Osteoblast (primary cell): ENCODE results near the gene FCRL6. TPM values are rescaled to one million over a fixed set of nuclear protein-coding genes. Genes with fewer than 3 reads are reported as not detected.
A peak's percentile ranks its signal among the peaks of the same experiment; 100 is the strongest.

ENCODE experiments used
- DNase-seq: peaks from one replicate; pipeline ENCODE4 v3.0.0; 2011; ENCODE audit warnings: low spot score, mixed read lengths; ENCODE audit not compliant: insufficient read length; ENCODE audit errors: missing footprints
- H2AFZ ChIP-seq: 2 replicates; pipeline ENCODE4 v1.6.0; 2011; ENCODE audit warnings: mild to moderate bottlenecking, low read length
- H3K27ac ChIP-seq: 2 replicates; pipeline ENCODE4 v1.5.1; 2011; ENCODE audit warnings: mild to moderate bottlenecking, low read depth, low read length, moderate library complexity
- H3K27me3 ChIP-seq: 2 replicates; pipeline ENCODE4 v1.6.0; 2012; ENCODE audit warnings: mild to moderate bottlenecking, control low read depth, inconsistent platforms, low read length, moderate library complexity; ENCODE audit not compliant: insufficient read depth
- H3K36me3 ChIP-seq: 2 replicates; pipeline ENCODE4 v1.5.1; 2011; ENCODE audit warnings: mild to moderate bottlenecking, low read length, control low read depth, moderate library complexity; ENCODE audit not compliant: insufficient read depth
- H3K4me1 ChIP-seq: 2 replicates; pipeline ENCODE4 v1.5.1; 2011; ENCODE audit warnings: mild to moderate bottlenecking, low read length, control low read depth, moderate library complexity; ENCODE audit not compliant: insufficient read depth
- H3K4me2 ChIP-seq: 2 replicates; pipeline ENCODE4 v1.6.0; 2011; ENCODE audit warnings: mild to moderate bottlenecking, low read length; ENCODE audit not compliant: insufficient read depth
- H3K4me3 ChIP-seq: fragments of 200-600 bp; sonication (generic); 3 replicates; pipeline ENCODE4 v1.5.1; 2012; ENCODE audit warnings: mild to moderate bottlenecking, low read length, inconsistent platforms; ENCODE audit not compliant: insufficient read depth
- H3K79me2 ChIP-seq: 2 replicates; pipeline ENCODE4 v1.6.0; 2012; ENCODE audit warnings: mild to moderate bottlenecking, low read length, control low read depth, inconsistent platforms; ENCODE audit not compliant: insufficient read depth
- H3K9me3 ChIP-seq: 2 replicates; pipeline ENCODE4 v1.5.1; 2011; ENCODE audit warnings: low read depth, low read length, control low read depth
- H4K20me1 ChIP-seq: 2 replicates; pipeline ENCODE4 v1.6.0; 2012; ENCODE audit warnings: mild to moderate bottlenecking, low read length, control low read depth; ENCODE audit not compliant: insufficient read depth
- total RNA-seq: library from RNA; depleted of rRNA; stranded (reverse); fragments of >200 nt; gene quantifications from 2 replicates; pipeline ENCODE4 v1.2.3, GENCODE V29; 2012
- TF ChIP-seq, protein P1 (sequence below): IDR thresholded peaks from 2 replicates; pipeline ENCODE4 v1.5.1; 2011; ENCODE audit warnings: mild to moderate bottlenecking, low read depth, low read length, moderate library complexity; ENCODE audit errors: extremely low read depth

The FCRL6 gene
- total RNA-seq, 1 donor = not detected

DNA sequence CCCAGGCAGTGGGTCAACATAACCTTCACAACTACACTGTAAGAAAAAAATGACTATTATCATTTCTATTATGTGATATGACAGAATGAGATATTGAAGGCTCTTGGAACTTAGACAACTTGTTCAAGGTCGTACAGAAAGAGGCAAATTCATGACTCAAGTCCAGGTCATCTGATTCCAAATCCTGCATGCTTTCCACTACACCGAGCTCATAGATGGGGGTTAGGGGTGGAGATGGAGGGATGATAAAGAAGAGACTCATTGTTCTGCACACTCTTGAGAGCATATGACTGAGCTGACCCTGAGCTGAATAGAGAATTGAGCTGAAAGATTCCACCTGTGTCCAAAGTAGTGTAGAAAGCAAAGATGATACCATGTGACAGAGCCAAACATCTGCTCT is 2.8 kb downstream of the FCRL6 start:
- Histone ChIP-seq H3K27ac (no peak overlapping the region), H3K4me1 (peaks cover 2% of the 10 kb centered on the region), H3K4me2 (no peak overlapping the region), H3K9me3 (no peaks in the 10 kb centered on the region), H3K27me3 (no peaks in the 10 kb centered on the region), H3K36me3 (no peaks in the 10 kb centered on the region), H2AFZ (no peak overlapping the region), H4K20me1 (no peaks in the 10 kb centered on the region), H3K79me2 (no peaks in the 10 kb centered on the region), H3K4me3 (no peak overlapping the region)
- peak; percentile 58 for DNase-seq
- TF ChIP-seq, protein P1, sequence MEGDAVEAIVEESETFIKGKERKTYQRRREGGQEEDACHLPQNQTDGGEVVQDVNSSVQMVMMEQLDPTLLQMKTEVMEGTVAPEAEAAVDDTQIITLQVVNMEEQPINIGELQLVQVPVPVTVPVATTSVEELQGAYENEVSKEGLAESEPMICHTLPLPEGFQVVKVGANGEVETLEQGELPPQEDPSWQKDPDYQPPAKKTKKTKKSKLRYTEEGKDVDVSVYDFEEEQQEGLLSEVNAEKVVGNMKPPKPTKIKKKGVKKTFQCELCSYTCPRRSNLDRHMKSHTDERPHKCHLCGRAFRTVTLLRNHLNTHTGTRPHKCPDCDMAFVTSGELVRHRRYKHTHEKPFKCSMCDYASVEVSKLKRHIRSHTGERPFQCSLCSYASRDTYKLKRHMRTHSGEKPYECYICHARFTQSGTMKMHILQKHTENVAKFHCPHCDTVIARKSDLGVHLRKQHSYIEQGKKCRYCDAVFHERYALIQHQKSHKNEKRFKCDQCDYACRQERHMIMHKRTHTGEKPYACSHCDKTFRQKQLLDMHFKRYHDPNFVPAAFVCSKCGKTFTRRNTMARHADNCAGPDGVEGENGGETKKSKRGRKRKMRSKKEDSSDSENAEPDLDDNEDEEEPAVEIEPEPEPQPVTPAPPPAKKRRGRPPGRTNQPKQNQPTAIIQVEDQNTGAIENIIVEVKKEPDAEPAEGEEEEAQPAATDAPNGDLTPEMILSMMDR = no peak

DNA sequence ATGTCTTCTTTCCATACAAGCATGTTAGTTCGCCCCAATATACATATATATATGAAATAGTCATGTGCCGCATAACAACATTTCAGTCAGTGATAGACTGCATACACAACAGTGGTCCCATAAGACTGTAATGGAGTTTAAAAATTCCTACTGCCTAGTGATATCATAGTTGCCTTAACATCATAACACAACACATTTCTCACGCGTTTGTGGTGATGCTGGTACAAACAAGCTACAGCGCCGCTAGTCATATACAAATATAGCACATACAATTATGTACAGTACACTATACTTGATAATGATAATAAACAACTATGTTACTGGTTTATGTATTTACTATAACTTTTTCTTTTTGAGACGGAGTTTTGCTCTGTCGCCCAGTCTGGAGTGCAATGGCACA is 13.8 kb downstream of the FCRL6 start:
- H3K4me1 ChIP-seq = no peaks in the 10 kb centered on the region
- DNase-seq = no peak
- H3K4me2 ChIP-seq = no peak overlapping the region
- no peaks in the 10 kb centered on the region for H3K9me3 ChIP-seq
- no peaks in the 10 kb centered on the region for H3K79me2 ChIP-seq
- H4K20me1 ChIP-seq = no peaks in the 10 kb centered on the region
- TF ChIP-seq, protein P1 = no peak
- H3K27me3 ChIP-seq = peaks cover 3% of the 10 kb centered on the region
- H3K36me3 ChIP-seq = no peaks in the 10 kb centered on the region
- H2AFZ ChIP-seq = no peak overlapping the region
- no peak overlapping the region for H3K4me3 ChIP-seq
- H3K27ac ChIP-seq = no peak overlapping the region

DNA sequence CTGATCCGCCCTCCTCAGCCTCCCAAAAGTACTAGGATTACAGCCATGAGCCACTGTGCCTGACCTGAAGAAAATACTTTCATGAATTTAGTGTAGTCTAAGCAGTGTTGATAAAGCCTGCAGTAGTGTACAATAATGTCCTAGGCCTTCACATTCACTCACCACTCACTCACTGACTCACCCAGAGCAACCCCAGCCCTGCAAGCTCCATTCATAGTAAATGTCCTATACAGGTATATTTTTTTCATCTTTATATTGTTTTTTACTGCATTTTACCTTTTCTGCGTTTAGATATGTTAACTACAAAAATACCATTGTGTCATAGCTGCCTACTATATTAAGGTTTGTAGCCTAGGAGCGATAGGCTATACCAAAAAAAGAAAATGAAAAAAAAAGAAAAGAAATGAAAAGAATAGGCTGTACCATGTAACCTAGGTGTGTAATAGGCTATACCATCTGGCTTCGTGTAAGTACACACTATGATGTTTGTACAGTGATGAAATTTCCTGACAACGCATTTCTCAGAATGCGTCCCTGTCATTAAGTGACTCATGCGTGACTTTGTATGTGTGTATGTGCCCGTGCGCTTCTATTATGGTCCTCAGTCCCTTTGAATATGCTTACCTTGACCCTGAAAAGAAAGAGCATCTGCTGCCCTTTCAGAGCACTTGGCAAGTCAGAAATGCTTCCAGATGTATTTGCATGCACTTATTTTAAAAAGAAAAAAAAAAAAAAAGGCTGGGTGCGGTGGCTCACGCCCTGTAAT is 15.3 kb downstream of the FCRL6 start:
- Histone ChIP-seq H3K4me1 (no peaks in the 10 kb centered on the region), H3K79me2 (no peaks in the 10 kb centered on the region), H3K9me3 (no peaks in the 10 kb centered on the region), H3K36me3 (no peaks in the 10 kb centered on the region), H4K20me1 (no peaks in the 10 kb centered on the region), H2AFZ (no peak overlapping the region), H3K27me3 (peaks cover 12% of the 10 kb centered on the region), H3K27ac (no peak overlapping the region), H3K4me2 (no peak overlapping the region), H3K4me3 (no peak overlapping the region)
- TF ChIP-seq, protein P1 = no peak
- DNase-seq = no peak

DNA sequence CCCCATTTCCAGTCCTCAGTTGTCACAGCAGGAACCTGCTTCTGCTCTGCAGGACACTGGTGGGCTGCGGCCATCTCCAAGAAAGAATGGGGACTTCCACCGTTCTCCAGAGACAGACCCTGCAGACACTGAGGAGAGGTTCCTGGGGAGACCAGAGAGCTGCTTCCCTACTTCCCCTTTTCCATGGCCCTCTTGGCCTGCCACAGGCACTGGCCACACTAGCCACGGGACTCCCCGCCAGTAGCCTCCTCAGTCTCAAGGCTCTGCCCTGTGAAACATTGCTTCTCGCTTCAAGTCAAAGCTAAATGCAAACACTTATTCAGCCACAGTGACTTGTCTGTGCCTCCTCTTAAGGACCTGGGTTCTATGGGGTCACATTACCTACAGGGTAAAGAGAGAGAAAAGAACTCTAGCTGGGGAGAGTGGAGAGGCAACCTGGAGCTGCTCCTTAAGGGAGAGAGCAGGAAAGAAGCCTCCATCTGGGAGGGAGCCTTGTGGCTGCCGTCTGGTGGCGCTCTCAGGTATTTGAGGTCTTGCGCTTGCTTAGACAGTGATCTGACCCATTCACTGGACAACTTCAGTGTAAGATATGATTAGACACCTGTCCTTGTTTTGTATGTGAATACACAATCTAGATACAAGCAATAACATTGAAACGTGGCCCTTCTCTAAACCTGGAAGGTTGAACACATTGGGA is 19.2 kb downstream of the FCRL6 start:
- H3K4me1 ChIP-seq = no peaks in the 10 kb centered on the region
- H3K27me3 ChIP-seq = peaks cover 24% of the 10 kb centered on the region
- no peak for DNase-seq
- H3K9me3 ChIP-seq = no peaks in the 10 kb centered on the region
- TF ChIP-seq, protein P1 = no peak
- H2AFZ ChIP-seq = no peak overlapping the region
- H4K20me1 ChIP-seq = no peaks in the 10 kb centered on the region
- H3K4me3 ChIP-seq = no peak overlapping the region
- H3K4me2 ChIP-seq = no peak overlapping the region
- H3K36me3 ChIP-seq = no peaks in the 10 kb centered on the region
- no peak overlapping the region for H3K27ac ChIP-seq
- H3K79me2 ChIP-seq = no peaks in the 10 kb centered on the region
